Breast epithelium (tissue), 4 donors: ENCODE results near the gene SP110. TPM values are rescaled to one million over a fixed set of nuclear protein-coding genes. Genes with fewer than 3 reads are reported as not detected.

Experiments
- DNase-seq, 2 donors: peaks; one replicate each; pipeline ENCODE4 v3.0.0-alpha.2; 2019; ENCODE audit warnings: low spot score in 2 of 2
- H3K27ac ChIP-seq, 2 donors: fragments of 200-600 bp; sonication (generic) in 1 of 2; one replicate each; pipeline ENCODE4 v1.5.1; 2016 to 2019; ENCODE audit warnings: mild to moderate bottlenecking in 1 of 2
- H3K27me3 ChIP-seq, 2 donors: fragments of 200-600 bp; sonication (generic) in 1 of 2; one replicate each; pipeline versions ENCODE4 v1.5.1 to v1.6.0; 2017 to 2019; ENCODE audit warnings: control low read depth in 1 of 2, mild to moderate bottlenecking in 1 of 2
- H3K36me3 ChIP-seq: fragments of 200-600 bp; one replicate; pipeline ENCODE4 v1.5.1; 2019
- H3K4me1 ChIP-seq, 2 donors: fragments of 200-600 bp; sonication (generic); one replicate each; pipeline ENCODE4 v1.5.1; 2016 to 2019; ENCODE audit warnings: control low read depth in 1 of 2
- H3K4me3 ChIP-seq, 3 donors: fragments of 200-600 bp; sonication (generic); 1 replicate in 2 of 3; 2 replicates in 1 of 3; pipeline ENCODE4 v1.5.1; 2016 to 2019; ENCODE audit warnings: mild to moderate bottlenecking in 3 of 3, moderate library complexity in 2 of 3
- H3K9me3 ChIP-seq, 2 donors: fragments of 200-600 bp; sonication (generic) in 1 of 2; one replicate each; pipeline ENCODE4 v1.5.1; 2016 to 2019; ENCODE audit warnings: control low read depth in 1 of 2
- CTCF ChIP-seq, 3 donors: fragments of 450-650 bp; IDR thresholded peaks; one replicate each; pipeline ENCODE4 v1.5.1; 2016 to 2017; ENCODE audit warnings: antibody characterized with exemption in 3 of 3, mild to moderate bottlenecking in 3 of 3, moderate library complexity in 3 of 3
- POLR2A ChIP-seq: fragments of 450-650 bp; IDR thresholded peaks from one replicate; pipeline ENCODE4 v1.6.1; 2016; ENCODE audit warnings: antibody characterized with exemption, mild to moderate bottlenecking, moderate library complexity
- POLR2AphosphoS5 ChIP-seq, 3 donors: sonication (generic); formaldehyde crosslinking; IDR thresholded peaks; one replicate each; pipeline ENCODE4 v1.6.1; 2017; ENCODE audit warnings: antibody characterized with exemption in 3 of 3
- intact Hi-C: fragments of 100-400 bp; cut with DNase I; formaldehyde crosslinking; loops from one replicate; pipeline ENCODE4 v1.15.1; 2023; ENCODE audit warnings: low total_unique reads
- total RNA-seq, 3 donors: library from RNA; depleted of rRNA; stranded (reverse); fragments of >200 nt; gene quantifications; one replicate each; pipeline ENCODE4 v1.1.0, GENCODE V29; 2016

The SP110 gene
- total RNA-seq, 3 donors from 2014 or later, result 18.2 to 39.0 (median 36.9) TPM

GRCh38 chr2:230262246-230262645, 42.5 kb upstream of the SP110 start:
- Histone ChIP-seq H3K9me3 (no peaks in the 10 kb centered on the region), H3K4me1 (no peaks in the 10 kb centered on the region), H3K36me3 (no peaks in the 10 kb centered on the region), H3K27ac (no peak overlapping the region), H3K27me3 (no peaks in the 10 kb centered on the region), H3K4me3 (no peak overlapping the region)
- intact Hi-C loops, result no loop called here
- no peak for DNase-seq
- TF ChIP-seq CTCF (IDR thresholded peaks at IDR 0.05) (no peak), POLR2A (no peak), POLR2AphosphoS5 (IDR thresholded peaks at IDR 0.05) (no peak)

- TF ChIP-seq POLR2AphosphoS5 (IDR thresholded peaks at IDR 0.05) (no peak), CTCF (IDR thresholded peaks at IDR 0.05) (no peak), POLR2A (no peak)
These were observed 38.7 kb upstream of the SP110 start for GRCh38 chr2:230258483-230258882.

GRCh38 chr2:230256733-230257332, 37.0 kb upstream of the SP110 start:
- H3K27ac ChIP-seq, result no peak overlapping the region
- no peaks in the 10 kb centered on the region for H3K4me1 ChIP-seq
- H3K36me3 ChIP-seq, result no peaks in the 10 kb centered on the region
- H3K9me3 ChIP-seq, result no peaks in the 10 kb centered on the region
- intact Hi-C loops, result no loop called here
- H3K27me3 ChIP-seq, result no peaks in the 10 kb centered on the region
- no peak for TF ChIP-seq CTCF (IDR thresholded peaks at IDR 0.05)
- TF ChIP-seq POLR2AphosphoS5 (IDR thresholded peaks at IDR 0.05), result no peak
- TF ChIP-seq POLR2A, result no peak
- H3K4me3 ChIP-seq, result no peak overlapping the region
- DNase-seq, result no peak

More at GRCh38 chr2:230258483-230258882, 38.7 kb upstream of the SP110 start:
- intact Hi-C loops, result no loop called here
- H3K9me3 ChIP-seq, result no peaks in the 10 kb centered on the region
- H3K36me3 ChIP-seq, result no peaks in the 10 kb centered on the region
- H3K27me3 ChIP-seq, result no peaks in the 10 kb centered on the region
- no peaks in the 10 kb centered on the region for H3K4me1 ChIP-seq
- H3K4me3 ChIP-seq, result no peak overlapping the region
- no peak overlapping the region for H3K27ac ChIP-seq
- no peak for DNase-seq

GRCh38 chr2:230254152-230254881, 34.5 kb upstream of the SP110 start:
- Histone ChIP-seq H3K4me3 (no peak overlapping the region), H3K36me3 (no peaks in the 10 kb centered on the region), H3K27me3 (no peaks in the 10 kb centered on the region), H3K27ac (no peak overlapping the region), H3K9me3 (no peaks in the 10 kb centered on the region), H3K4me1 (no peaks in the 10 kb centered on the region)
- DNase-seq, result no peak
- intact Hi-C loops, result no loop called here
- no peak for TF ChIP-seq POLR2AphosphoS5 (IDR thresholded peaks at IDR 0.05)
- TF ChIP-seq POLR2A, result no peak
- no peak for TF ChIP-seq CTCF (IDR thresholded peaks at IDR 0.05)

- DNase-seq, result no peak
- Histone ChIP-seq H3K36me3 (no peaks in the 10 kb centered on the region), H3K9me3 (no peaks in the 10 kb centered on the region), H3K27me3 (no peaks in the 10 kb centered on the region), H3K4me3 (no peak overlapping the region), H3K4me1 (no peaks in the 10 kb centered on the region), H3K27ac (no peak overlapping the region)
- TF ChIP-seq CTCF (IDR thresholded peaks at IDR 0.05), result no peak
- no peak for TF ChIP-seq POLR2A
- no peak for TF ChIP-seq POLR2AphosphoS5 (IDR thresholded peaks at IDR 0.05)
- intact Hi-C loops, result no loop called here
These were observed 30.4 kb upstream of the SP110 start for GRCh38 chr2:230250231-230250630.
